Spleen (tissue), 7 donors: ENCODE results near the gene GALNTL6.

Source experiments
- POLR2A ChIP-seq, 3 donors: fragments of 450-650 bp; IDR thresholded peaks; one replicate each; pipeline ENCODE4 v1.5.1; 2017; ENCODE audit warnings: antibody characterized with exemption in 3 of 3, mild to moderate bottlenecking in 1 of 3
- TF ChIP-seq, protein P1 (sequence below), 11 experiments: fragments of 200-600 bp in 7 of 11; fragments of 450-650 bp in 4 of 11; sonication (generic) in 4 of 11; IDR thresholded peaks in 8 of 11; conservative IDR thresholded peaks in 3 of 11; 1 replicate in 7 of 11; 2 replicates in 4 of 11; pipeline versions ENCODE4 v1.4.0 to v1.8.0; 2016 to 2021; ENCODE audit warnings: antibody characterized with exemption in 11 of 11, inconsistent platforms in 4 of 11, mild to moderate bottlenecking in 1 of 11
- donor health status: DM: no; HTN: no; CAD: no; lungs with moderate emphysema.
- donor health status: DM: no; HTN: no; CAD: no.
- donor health status: DM: no; HTN: no; CAD: no.

GRCh38 chr4:172874944-172875343, 1061.7 kb downstream of the GALNTL6 start:
- TF ChIP-seq, protein P1, sequence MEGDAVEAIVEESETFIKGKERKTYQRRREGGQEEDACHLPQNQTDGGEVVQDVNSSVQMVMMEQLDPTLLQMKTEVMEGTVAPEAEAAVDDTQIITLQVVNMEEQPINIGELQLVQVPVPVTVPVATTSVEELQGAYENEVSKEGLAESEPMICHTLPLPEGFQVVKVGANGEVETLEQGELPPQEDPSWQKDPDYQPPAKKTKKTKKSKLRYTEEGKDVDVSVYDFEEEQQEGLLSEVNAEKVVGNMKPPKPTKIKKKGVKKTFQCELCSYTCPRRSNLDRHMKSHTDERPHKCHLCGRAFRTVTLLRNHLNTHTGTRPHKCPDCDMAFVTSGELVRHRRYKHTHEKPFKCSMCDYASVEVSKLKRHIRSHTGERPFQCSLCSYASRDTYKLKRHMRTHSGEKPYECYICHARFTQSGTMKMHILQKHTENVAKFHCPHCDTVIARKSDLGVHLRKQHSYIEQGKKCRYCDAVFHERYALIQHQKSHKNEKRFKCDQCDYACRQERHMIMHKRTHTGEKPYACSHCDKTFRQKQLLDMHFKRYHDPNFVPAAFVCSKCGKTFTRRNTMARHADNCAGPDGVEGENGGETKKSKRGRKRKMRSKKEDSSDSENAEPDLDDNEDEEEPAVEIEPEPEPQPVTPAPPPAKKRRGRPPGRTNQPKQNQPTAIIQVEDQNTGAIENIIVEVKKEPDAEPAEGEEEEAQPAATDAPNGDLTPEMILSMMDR (IDR thresholded peaks at IDR 0.05 in 8 of 11, conservative IDR thresholded peaks at IDR 0.05 in 3 of 11), result no peak
- no peak for TF ChIP-seq POLR2A (IDR thresholded peaks at IDR 0.05)
